NCI-H187 (cell line): ENCODE measurements around the gene TMEM131.

Source experiments
- DNase-seq, 2 experiments: peaks; one replicate each; lab custom pipeline; 2025; lab: John Stamatoyannopoulos, UW

The TMEM131 gene

GRCh38 chr2:97991081-97991856, 4.5 kb downstream of the TMEM131 start:
- DNase-seq: no peak

GRCh38 chr2:97988722-97989121, 7.0 kb downstream of the TMEM131 start:
- DNase-seq: no peak

GRCh38 chr2:97985998-97986397, 9.8 kb downstream of the TMEM131 start:
- no peak for DNase-seq

- no peak for DNase-seq
These were observed 12.1 kb downstream of the TMEM131 start for GRCh38 chr2:97983698-97984097.

GRCh38 chr2:97983134-97983533, 12.6 kb downstream of the TMEM131 start:
- DNase-seq: no peak

- no peak for DNase-seq
These were observed 13.1 kb downstream of the TMEM131 start for GRCh38 chr2:97982621-97983020.

- DNase-seq: no peak
These were observed 13.8 kb downstream of the TMEM131 start for GRCh38 chr2:97981961-97982360.

- no peak for DNase-seq
These were observed 15.8 kb downstream of the TMEM131 start for GRCh38 chr2:97979904-97980303.

GRCh38 chr2:97974471-97974870, 21.3 kb downstream of the TMEM131 start:
- DNase-seq: no peak

- DNase-seq: no peak
These were observed 25.3 kb downstream of the TMEM131 start for GRCh38 chr2:97970293-97971060.

- no peak for DNase-seq
These were observed 26.4 kb downstream of the TMEM131 start for GRCh38 chr2:97969081-97970067.

- no peak for DNase-seq
These were observed 27.7 kb downstream of the TMEM131 start for GRCh38 chr2:97967931-97968627.

GRCh38 chr2:97967216-97967592, 28.5 kb downstream of the TMEM131 start:
- DNase-seq: no peak

- no peak for DNase-seq
These were observed 29.1 kb downstream of the TMEM131 start for GRCh38 chr2:97966545-97967215.

GRCh38 chr2:97965116-97965515, 30.6 kb downstream of the TMEM131 start:
- no peak for DNase-seq

GRCh38 chr2:97963880-97964279, 31.9 kb downstream of the TMEM131 start:
- no peak for DNase-seq

- no peak for DNase-seq
These were observed 32.7 kb downstream of the TMEM131 start for GRCh38 chr2:97963079-97963406.

GRCh38 chr2:97961534-97961933, 34.2 kb downstream of the TMEM131 start:
- no peak for DNase-seq

GRCh38 chr2:97958184-97958583, 37.6 kb downstream of the TMEM131 start:
- no peak for DNase-seq

GRCh38 chr2:97957432-97958183, 38.1 kb downstream of the TMEM131 start:
- no peak for DNase-seq
